NCI-H510A treated with DMSO at 0.1 percent for 48 hours (cell line): ENCODE data around the gene ACSL3.

ENCODE experiments used
- DNase-seq: peaks from one replicate; lab custom pipeline; 2025; lab: John Stamatoyannopoulos, UW

ACSL3 gene

DNA sequence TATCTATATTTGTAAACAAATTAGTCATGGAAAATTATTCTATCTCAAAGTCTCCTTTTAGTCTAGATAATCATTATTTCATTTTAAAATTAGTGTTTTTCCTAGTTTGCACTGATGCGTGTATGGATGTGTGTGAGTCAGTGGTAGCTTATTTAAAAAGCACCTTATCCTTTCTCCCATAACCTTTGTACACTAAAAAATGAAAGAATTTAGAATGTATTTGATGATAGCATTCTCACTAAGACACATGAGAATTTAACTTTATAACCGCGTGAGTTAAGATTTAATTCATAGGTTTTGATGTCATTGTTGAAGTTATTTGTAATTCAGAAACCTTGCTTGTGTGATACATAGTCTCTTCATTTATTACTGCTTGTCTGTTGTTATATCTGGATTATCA is 81.7 kb downstream of the ACSL3 start:
- no peak for DNase-seq

DNA sequence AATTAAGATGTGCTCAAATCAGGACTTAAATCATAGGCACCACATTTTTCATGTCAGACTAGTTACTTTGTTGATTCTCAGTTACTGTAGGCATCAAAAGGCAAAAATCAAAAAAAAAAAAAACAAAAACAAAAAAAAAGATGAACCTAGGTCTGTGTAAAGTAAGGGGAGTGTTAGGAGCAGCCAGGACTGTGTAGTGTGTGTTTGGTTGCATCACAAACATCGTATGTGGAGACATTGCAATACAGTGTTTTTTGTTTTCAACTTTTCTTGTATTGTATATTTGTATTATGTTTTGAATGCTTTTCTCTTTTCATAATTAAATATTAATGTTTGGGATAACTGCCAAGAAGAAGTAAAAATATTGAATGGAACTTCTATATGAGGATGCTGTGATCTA is 82.1 kb downstream of the ACSL3 start:
- no peak for DNase-seq

DNA sequence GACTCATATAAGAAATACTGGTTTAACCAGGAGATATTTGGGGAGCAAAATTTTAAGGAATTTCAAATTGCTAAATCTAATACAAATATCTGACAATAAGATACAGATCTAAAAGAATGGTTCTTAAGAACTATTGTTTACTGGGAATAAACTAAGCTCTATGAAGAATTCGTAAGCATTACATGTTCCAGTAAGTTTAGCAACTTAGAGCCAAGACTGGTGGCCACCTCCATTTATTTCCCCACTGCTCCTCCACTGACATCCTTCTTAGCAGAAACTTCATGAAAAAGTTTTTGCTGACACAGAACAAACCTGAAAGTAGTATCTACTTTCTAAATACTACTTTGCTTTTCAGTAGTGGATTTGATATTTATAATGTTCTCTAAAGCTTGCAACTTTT is 83.0 kb downstream of the ACSL3 start:
- no peak for DNase-seq

DNA sequence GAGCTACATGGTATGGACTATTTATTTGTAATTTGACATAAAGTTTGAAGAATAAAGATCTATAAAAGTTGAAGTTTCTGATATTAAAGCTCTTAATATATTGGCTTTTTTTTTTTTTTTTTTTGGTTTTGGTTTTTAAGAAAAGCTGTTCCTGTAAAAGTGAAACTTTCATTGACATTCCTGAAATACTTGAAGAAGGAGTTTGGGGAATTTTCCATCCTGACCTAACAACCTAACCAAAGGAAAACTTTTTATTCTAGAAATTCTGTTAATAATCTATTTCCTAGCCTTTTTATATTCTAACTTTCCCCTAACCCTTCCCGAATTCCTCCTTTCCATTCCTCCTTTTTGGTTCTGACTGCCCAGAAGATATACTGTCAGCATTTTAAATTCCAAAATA is 83.7 kb downstream of the ACSL3 start:
- no peak for DNase-seq

DNA sequence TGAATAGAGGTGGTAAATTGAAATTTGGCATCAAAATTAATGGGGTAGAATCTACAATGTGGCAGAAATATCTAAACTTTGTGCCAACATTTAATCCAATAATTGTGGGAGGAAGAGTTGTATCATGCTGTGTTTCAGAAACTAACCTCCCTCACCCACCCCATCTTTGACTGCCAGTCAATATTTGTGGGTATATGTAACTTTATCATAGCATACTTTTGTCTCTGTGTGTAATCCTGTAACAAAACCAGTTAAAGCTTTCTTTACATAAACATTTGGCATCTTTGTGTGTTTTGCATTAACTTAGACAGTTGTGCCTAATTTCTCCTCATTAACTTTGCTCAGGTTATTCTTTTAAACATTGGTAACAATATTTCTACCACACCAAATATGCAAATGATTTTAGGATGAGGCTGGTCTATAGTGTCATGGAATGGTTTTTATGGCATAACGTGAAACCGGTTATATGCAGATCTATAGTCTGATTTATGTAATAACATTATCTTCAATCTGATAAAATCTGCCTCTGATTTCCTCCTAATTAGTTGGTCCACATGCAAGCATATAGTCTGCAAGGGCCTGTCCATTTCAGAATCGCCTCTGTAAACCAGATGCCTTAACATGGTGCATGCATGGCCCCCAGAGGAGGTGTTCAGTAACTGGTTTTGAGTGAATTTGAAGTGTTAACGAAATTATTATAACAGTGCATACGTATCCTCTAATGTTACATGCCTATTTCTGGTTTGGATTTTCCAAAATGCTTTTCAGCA is 84.3 kb downstream of the ACSL3 start:
- DNase-seq = no peak

DNA sequence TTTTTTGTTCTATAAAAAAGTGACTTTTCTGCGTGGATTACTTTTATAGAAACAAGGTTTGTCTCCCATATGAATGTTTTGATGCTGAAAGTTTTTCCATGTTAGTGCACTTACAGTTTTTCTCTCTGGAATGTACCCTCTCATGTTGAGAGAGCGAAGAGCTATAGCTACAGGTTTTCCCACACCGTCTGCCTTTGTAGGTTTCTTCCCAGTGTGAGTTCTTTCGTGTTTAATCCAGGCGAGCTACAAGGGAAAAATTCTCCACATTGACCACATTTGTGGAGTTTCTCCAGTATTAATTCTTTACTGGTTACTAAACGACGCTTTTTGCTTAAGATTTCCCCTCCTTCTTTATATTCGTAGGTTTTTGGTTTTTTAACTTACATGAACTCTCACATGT is 85.1 kb downstream of the ACSL3 start:
- no peak for DNase-seq

DNA sequence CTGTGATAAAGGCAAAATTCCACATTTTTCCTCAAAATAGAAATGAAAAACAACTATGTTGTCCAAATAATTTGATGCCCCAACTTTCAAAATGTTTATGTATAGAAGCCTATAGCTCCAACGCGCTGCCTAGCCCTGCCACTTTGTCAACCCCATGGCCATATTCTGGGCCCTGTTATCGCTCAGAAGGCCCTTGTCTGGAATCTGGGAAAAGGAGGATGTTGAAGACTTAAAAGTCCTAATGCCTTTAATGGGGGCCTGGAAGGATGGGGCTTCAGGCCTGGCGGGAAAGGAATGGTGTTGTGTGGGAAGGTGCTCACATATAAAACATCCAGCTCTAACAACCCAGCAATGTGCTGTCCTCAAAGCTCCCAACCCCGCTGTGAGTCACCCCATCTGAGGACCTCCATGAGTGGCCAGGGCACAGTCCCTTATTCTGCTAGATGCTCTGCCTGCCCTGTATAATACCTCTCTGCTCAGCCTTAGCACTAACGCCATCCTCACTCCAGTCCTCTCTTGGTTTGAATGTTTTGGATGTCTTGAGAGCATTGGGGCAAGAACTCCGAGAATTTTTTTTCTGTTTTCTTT is 86.0 kb downstream of the ACSL3 start:
- DNase-seq = no peak

DNA sequence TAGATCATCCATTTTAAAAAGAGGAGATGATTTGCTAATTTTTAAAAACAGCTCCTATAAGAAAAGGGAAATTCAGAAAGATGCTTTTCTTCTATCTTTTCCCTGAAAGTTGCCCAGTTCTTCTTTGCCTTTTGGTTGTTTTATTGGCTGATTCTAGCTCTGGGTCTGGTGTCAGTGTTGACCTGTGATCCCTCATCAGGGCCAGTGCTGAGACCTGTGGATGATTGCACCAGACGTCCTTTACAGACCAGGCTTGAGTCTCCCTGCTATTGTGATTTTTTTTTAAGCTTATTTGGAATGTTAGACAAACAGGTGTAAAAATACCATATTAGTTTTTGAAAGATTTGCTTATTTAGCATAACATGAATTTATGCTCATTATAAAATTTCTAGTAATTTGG is 88.2 kb downstream of the ACSL3 start:
- DNase-seq = no peak

DNA sequence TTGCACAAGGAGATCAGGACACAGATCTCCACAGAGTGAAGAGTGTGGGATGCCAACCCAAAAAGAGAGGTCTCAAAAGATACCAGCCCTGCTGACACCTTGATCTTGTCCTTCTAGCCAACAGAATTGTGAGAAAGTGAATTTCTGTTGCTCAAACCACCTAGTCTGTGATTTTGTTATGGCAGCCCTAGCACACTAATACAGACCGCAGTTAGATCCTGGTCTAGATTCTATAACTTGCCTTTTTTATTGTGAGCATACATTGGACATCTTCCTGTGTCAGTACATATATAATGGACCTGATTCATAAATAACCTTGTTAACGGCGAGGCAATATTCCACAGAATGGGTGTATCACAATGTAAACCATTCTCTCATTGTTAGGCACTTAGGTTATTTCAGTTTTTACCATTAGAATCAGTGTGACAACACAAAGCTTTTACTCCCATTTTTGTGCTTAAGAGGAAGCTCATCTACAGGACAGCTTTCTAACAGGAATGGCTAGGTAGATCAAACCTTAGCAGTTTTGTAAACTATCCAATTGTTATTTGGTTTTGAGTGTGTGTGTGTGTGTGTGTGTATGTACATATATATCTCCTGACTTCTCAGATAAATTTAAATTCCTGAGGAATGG is 89.0 kb downstream of the ACSL3 start:
- no peak for DNase-seq

DNA sequence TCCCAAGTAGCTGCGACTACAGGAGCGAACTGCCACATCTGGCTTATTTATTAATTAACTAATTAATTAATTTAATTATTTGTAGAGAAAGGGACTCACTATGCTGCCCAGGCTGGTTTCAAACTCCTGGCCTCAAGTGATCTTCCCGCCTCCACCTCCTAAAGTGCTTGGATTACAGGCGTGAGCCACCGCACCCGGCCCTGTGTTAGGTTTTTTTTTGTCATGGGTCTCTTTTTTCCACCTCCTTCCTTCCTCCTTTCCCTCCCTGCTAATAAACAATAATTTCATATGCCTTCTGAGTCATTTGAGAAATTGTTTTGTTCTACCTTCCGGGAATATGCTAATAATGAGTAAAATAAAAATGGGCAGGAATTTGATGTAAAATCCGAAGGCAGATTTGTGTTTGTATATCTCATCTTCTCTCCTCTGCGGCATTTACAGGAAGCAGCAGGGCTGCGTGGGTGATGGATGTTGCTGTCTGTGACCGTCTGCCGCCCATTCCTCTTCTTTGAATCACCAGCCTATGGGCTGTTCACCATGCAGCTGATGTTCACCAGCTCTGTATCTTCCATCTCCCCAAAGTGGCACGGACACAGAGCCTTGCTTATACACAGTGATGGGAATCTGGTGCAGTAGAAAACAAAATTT is 89.9 kb downstream of the ACSL3 start:
- DNase-seq = no peak

DNA sequence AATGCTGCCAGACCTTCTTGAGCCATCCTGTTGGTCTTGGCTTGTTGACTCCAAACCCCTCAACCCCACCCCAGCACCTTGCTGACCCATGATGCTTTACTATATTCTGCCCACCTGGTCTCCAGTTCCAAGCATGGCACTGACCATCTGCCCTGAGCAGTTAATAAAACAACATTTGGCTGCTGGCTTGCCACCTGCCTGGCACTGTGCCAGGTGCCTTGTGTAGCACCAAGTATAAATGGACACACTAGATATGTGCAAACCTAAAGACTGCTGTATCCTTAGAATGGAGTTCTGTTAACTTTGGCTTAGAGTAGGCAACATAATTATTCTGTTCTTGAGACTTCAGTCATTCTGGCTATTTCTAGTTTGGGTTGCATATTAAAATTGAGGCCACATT is 91.4 kb downstream of the ACSL3 start:
- peak; percentile 79 for DNase-seq

DNA sequence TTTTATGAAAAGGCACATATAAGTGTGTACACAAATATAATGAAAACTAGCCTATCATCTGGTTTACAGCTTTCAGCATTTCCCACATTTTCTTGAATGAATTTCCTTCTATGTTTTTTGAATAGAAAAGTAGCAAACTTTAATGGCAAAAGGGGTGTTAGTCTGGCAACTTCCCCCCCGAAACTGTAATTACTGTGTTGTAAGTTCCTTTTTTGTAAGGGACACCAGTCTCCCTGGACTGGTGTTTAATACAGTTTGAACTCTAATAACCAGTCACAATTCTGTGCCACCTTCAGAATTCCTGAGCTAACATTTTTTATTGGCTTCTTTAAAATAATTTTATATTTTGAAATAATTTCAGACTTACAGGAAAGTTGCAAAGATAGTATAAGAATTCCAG is 94.2 kb downstream of the ACSL3 start:
- DNase-seq = no peak

DNA sequence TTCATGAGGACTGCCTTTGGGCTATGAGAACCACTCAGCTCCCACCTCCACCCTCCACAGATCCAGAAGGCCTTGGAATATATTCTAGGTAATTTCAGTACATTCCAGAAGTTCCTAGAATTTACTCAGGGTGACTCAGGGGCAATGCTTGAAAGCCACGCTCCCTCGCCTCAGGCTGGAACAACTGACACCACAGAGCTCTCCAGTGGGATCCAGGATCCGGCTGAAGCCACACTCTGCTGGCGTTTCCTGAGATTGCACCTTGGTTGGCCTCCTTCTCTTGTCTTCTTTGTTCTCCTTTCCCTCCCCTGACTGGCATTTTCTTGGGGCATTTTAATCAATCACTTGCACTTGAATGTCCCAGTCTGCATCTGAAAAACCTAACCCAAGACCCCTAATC is 98.5 kb downstream of the ACSL3 start:
- no peak for DNase-seq

DNA sequence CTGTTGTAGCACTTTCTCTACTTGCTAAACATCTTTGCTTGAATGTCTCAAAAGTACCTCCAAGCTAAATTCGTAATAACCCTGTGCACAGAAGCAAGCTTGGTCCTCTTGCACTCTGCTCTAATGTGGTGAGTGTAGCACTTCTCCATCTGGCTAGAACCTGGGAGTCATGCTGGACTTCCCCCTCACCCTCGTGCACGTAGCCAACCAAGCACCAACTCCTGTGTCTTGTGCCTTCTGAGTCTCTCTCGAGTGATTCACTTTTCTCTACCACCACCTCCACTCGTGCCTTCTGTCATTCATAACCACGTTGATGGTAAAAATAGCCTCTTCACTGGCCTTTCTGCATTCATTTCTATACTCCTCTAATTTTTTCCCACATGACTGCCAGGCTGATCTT is 99.3 kb downstream of the ACSL3 start:
- DNase-seq = no peak

DNA sequence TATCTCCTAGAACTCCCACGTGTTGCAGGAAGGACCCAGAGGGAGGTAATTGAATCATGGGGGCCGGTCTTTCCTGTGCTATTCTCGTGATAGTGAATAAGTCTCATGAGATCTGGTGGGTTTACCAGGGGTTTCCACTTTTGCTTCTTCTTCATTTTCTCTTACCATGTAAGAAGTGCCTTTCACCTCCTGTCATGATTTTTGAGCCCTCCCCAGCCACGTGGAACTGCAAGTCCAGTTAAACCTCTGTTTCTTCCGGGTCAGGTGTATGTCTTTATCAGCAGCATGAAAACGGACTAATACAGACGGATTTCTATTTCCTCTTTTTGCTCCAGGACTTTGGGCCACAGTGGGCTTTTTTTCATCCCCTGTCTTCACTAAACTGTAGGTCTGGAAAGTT is 102.8 kb downstream of the ACSL3 start:
- no peak for DNase-seq

DNA sequence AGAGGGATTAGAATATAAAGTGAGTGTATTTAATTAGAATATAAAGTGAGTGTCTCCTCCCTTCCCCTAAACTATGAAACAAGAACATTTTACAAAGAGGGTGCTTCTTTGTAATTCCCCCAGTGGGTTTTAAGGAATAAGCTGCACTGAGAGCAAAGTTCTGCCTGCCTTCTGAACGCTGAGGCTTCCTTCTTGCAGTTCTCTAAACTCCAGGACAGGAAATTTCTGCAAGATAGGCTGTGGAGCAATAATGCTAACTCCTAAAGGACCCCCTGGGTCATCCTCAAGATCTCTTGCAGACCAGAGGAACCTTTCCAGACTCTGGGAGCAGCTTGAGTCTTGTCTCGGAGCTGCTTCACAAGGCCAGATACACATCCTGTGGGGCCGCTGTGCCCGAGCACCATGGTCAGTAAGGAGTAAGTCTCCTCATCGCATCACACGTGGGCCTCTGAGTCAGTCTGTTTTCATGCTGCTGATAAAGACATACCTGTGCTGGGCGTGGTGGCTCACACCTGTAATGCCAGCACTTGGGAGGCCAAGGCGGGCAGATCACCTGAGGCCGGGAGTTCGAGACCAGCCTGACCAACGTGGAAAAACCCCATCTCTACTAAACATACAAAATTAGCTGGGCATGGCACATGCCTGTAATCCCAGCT is 103.7 kb downstream of the ACSL3 start:
- no peak for DNase-seq

DNA sequence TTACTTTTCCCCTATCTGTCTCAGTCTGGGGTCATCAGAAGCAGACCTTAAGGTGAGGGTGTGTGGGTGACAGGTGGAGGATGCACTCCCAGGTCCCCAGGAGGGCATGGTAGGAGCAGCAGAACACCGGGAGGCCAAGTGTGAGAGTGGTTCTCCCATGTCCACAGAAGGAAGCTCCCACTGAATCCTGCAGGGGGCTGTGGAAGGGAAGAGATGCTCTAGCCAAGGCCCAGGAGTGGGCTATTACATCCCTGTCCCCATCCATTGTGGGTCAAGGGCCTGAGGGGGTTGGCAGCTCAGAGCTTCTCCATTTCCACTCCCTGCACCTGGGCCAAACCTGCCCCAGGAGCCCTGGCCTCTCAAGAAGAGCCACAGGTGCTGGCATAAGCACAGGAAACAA is 104.7 kb downstream of the ACSL3 start:
- DNase-seq = no peak

DNA sequence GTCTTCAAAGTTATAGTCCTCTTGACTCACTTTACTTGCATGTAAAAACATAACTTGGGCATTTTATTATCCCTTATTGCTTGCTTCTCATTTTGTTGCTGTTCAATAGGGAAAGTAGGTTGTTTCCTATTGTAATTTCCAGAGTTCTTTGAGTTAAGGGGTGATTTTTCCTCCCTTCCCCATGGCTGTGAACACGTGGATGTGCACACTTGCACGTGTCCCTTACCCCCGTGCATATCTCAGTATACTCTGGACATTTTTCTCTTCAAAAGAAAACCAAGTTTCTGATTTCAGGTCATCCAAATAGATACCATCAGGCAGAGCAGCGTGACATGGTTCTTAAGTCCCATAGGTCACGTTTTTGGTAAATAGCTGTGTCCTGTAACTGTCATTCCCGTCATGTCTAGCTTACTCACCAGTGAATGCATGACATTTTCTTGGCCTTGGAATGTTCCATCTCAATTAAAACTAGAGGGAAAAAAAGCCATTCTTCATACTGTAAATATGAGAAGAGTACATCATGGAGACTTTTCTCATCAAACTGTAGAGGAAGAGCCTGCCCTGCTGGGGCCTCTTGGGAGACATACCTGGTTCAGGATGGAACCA is 107.8 kb downstream of the ACSL3 start:
- DNase-seq = no peak

DNA sequence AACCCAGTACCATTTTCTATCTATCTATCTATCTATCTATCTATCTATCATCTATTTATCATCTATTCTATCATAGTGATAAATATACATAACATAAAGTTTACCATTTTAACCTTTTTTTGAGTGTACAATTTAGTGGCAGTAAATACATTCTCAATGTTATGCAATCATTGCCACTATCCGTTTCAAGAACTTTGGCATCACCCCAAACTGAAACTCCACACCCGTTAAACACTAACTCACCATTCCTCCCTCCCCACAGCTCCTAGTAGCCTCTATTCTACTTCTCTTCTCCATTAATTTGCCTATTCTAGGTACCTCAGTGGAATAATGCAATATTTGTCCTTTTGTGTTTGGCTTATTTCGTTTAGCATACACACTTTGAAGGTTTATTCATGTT is 108.7 kb downstream of the ACSL3 start:
- no peak for DNase-seq

DNA sequence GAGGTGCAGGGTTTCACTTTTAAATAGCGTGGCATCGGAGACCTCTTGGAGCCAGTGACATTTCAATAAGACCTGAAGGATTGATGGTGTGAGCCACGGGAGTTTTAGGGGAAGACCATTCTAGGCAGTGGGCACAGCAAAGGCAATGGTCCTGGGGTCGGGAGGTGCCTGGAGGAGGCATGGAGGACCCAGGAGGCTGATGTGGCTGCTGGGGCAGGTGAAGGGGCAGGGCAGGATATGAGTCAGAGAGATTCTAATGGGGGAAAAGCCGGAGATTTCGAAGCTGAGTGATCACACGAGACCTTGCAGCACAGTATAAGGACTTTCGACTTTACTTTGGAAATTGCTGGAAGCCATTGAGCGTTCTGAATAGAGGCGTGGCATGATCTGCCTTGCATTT is 111.6 kb downstream of the ACSL3 start:
- DNase-seq = no peak

DNA sequence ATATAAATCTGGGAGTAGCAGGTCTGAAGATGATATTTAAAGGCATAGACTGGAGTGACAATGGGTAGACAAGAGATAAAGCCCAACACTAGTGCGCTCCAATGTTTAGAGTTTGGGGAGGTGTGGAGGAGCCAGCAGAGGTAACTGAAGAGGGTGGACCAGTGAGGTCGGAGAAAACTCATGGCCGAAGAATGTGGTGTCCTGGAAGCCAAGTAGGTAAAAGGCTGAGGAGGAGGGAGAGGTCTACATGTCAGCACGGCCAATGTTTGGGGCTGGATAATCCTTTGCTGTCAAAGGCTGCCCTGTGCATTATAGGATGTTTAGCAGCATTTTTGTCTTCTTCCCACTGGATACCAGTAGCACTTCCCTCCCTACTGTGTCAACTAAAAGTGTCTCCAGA is 112.4 kb downstream of the ACSL3 start:
- DNase-seq = no peak

DNA sequence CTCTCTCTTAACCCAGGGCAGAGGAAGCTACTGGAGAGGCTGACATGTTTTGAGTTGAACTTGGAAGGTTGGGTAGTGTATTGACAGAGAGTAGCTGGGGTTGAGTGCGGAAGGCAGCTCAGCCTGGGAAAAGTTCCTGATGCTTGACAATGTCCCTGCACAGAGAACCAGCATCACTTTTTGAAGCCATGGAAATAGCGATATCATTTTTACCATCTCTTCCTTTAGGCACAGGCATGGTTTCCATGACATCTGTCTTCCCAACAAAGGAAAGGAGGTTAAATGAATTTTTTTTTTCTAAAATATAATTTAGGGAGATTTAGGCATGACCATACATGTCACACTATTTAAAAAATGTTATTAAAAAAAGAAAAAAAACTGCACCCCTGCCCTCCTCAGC is 112.9 kb downstream of the ACSL3 start:
- DNase-seq = no peak
